Stimulated activated CD8-positive, alpha-beta memory T cell treated with anti-CD3 and anti-CD28 coated beads, Interleukin-7, amount 100 ng/mL, for 24 hours (primary cell): ENCODE results near the gene STARD9.

Source experiments
- DNase-seq: peaks from one replicate; pipeline ENCODE4 v3.0.0-alpha.2; 2020; ENCODE audit warnings: low read depth

The STARD9 gene

GRCh38 chr15:42694398-42694797 is 119.0 kb downstream of the STARD9 start:
- no peak for DNase-seq

GRCh38 chr15:42695527-42696071 is 120.2 kb downstream of the STARD9 start:
- no peak for DNase-seq

- DNase-seq: no peak
These were observed 121.2 kb downstream of the STARD9 start for GRCh38 chr15:42696626-42697025.

GRCh38 chr15:42704492-42704926 is 129.1 kb downstream of the STARD9 start:
- DNase-seq: peak; percentile 14

- no peak for DNase-seq
These were observed 129.9 kb downstream of the STARD9 start for GRCh38 chr15:42705336-42705735.

- DNase-seq: no peak
These were observed 131.7 kb downstream of the STARD9 start for GRCh38 chr15:42707068-42707467.

- DNase-seq: no peak
These were observed 132.6 kb downstream of the STARD9 start for GRCh38 chr15:42707873-42708544.

- no peak for DNase-seq
These were observed 135.3 kb downstream of the STARD9 start for GRCh38 chr15:42710662-42711061.

- no peak for DNase-seq
These were observed 136.3 kb downstream of the STARD9 start for GRCh38 chr15:42711746-42712145.

GRCh38 chr15:42712584-42712983 is 137.2 kb downstream of the STARD9 start:
- no peak for DNase-seq

- DNase-seq: no peak
These were observed 140.7 kb downstream of the STARD9 start for GRCh38 chr15:42716125-42716524.

- no peak for DNase-seq
These were observed 141.2 kb downstream of the STARD9 start for GRCh38 chr15:42716626-42717025.

GRCh38 chr15:42719043-42719442 is 143.6 kb downstream of the STARD9 start:
- no peak for DNase-seq

GRCh38 chr15:42720071-42720470 is 144.7 kb downstream of the STARD9 start:
- no peak for DNase-seq

GRCh38 chr15:42721016-42721415 is 145.6 kb downstream of the STARD9 start:
- no peak for DNase-seq

GRCh38 chr15:42721916-42722315 is 146.5 kb downstream of the STARD9 start:
- no peak for DNase-seq

- DNase-seq: no peak
These were observed 147.7 kb downstream of the STARD9 start for GRCh38 chr15:42723068-42723467.

GRCh38 chr15:42724276-42724675 is 148.9 kb downstream of the STARD9 start:
- no peak for DNase-seq

GRCh38 chr15:42725331-42725903 is 150.0 kb downstream of the STARD9 start:
- no peak for DNase-seq

- DNase-seq: no peak
These were observed 150.7 kb downstream of the STARD9 start for GRCh38 chr15:42726114-42726513.

GRCh38 chr15:42727750-42728381 is 152.5 kb downstream of the STARD9 start:
- DNase-seq: no peak

GRCh38 chr15:42728560-42728959 is 153.2 kb downstream of the STARD9 start:
- DNase-seq: no peak

GRCh38 chr15:42728972-42729371 is 153.6 kb downstream of the STARD9 start:
- no peak for DNase-seq
